IPS-11a (cell line): Measurements from ENCODE around the gene LRP2.

Source experiments
- H3K4me3 ChIP-seq: one replicate; pipeline ENCODE4 v1.5.1; 2013; ENCODE audit warnings: low read depth, low read length, control low read depth

The LRP2 gene

DNA sequence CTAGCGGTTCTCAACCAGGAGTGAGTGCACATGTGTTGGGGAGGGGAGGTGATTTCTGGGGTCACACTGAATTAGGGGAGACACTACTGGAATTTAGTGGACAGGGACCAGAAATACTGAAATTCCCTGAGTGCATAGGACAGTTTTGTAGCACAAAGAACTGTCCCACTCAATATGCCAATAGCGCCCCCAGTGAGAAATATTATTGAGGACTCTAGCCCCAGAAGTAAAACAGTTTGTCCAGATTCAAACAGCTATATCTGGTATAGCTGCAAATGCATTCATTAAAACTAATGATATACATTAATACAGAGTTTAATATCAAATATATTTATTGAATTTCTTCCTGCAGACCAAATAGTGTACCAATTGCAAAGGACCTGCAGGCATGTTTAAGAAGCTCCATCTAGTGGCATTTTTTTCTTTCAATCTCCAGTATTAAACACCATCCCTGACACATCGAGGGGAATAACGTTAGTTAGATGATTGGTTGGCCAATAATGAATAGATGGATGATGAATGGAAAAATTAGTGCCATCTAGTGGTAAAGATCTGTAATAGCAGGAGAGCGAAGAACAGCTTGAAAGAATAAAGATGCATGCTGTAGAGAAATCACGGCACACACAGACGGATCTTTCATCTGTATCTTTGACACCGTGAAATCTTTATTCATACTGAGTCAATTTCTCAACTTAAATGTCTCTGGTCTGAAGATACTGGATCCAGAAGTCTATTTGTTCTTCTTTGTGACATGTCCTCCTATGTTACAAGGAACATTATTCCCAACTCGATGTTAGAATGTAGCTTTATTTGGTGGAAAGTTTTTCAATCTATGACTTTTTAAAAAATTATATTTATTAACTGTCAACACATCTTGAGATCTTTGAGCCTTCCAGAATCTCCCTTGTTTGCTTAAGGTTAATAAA, 230.5 kb downstream of the LRP2 start:
- H3K4me3 ChIP-seq = no peak overlapping the region

DNA sequence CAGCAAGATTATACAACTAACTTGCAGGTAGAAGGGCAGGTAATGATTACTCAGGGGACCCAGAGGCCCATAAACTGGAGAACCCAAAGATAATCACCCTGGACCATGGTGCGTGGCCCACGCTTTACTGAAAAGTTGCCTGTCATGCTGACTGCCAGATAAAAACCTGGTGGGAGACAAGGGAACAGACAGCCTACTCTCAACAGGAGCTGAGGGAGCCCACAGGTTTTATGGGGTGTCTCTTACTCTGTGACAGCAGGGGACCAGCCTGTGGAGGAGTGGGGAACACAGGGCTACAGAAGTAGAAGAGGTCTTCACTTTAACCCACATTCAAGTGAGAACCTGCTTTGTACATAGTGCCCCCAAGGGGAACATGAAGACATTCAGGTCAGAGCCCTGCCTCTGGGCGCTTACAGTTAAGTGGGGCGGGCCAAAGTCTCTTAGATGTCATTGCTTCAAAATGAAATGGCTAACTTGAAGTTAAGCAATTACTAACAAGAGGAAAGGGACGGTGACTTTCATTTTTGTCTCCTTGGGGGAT, 232.6 kb downstream of the LRP2 start:
- H3K4me3 ChIP-seq = no peak overlapping the region

DNA sequence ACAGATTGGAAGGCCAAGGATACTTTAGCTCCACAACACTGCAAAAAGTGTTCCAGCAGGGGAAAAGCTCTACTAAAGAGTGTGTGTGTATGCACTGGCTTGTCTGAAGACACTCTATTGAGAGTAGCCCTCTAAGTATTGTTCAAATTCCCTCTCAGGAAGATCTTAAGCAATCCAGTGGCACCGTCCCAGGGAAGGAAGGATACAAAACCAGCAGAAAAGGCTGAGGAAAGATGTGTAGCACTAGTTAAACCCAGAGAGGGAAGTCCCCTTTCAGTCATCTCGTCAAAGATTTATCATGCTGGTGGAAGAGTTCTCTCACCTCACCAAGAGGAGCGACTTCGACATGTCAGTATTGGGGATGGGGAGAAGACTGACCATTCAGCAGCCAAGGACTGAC, 242.5 kb downstream of the LRP2 start:
- H3K4me3 ChIP-seq = no peak overlapping the region

DNA sequence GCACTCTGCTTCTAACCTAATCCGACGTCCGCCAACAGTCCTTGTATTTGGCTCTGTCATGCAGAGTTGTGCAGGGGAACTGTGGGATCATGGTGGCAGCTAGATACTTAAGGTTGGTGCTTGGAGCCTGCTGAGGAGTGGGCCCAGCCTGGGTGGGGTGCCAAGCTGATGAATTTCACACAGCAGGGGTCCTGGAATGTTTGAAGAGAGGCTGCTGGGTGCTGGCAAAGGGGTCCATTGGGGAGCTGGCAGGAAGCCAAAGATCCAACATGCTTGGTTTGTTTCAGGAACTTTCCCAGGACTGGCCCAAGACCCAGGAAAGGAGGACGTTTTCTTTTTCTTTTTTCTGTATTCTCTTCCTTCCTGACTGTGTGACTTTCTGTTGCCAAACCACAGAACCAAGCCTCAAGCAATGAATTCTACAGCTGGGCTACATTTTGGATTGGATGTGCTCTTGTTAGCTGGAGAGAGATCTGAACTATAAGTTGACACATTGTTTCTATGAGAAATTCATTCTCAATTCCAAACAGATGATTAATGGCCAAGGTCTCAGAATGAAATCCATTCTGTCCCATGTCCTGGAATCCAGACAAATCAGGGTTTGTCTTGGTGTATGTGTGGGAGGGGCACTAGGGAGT, 243.1 kb downstream of the LRP2 start:
- H3K4me3 ChIP-seq = no peak overlapping the region

DNA sequence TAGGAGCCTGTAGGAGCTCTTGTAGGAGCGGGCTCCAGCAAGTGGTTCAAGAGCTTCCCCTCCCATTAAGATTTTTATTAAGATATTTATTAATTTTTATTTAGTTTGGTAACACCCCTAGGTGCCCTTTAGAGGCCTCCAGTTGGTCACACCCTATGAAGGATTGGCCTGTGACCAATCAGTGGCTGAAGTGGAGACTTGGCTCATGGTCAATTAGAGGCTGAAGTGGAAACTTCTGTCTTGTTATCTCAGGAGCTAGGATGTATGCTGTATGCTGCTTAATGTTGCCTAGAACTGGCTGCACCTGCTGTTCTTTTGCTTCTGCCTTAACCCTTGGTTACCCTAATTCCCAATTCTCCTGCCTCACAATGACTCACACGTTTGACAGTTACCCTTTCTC, 244.3 kb downstream of the LRP2 start:
- no peak overlapping the region for H3K4me3 ChIP-seq

DNA sequence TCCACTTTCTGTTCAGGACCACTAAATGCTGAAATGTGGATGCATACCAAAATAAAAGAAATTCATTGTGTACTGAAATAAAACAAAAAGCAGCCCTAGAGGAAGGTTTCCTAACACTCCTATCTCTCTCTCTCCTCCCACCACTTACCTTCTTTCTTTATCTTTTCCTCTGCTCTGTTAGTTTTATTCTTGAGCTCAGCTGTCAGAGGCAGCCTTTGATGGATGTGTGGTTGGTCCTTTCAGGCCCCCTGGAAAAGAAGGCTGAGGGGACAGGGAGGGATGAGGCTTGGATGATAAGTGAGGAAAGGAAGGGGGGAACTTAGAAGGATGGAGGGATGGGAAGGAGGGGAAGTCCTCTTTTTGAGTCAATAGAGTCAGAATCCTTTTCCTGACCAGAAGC, 245.3 kb downstream of the LRP2 start:
- H3K4me3 ChIP-seq = no peak overlapping the region

DNA sequence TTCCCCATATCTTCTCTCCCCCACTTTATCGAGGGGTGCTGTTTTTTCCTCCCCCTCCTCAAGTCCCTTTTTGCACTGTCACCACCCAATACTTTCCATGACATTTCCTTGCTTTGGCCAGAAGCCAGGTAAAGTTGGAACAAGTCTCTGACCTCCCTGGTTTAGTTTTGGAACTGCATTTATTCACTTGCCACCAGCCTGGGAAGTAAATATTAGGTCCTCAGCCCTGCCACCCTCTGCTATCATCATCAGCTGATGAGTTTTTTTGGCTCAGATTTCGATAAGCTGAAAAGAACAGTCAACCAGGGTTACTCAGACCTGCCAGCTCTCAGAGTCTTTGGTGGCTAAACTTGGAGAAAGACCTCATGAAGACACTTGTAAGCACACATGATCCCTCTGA, 246.0 kb downstream of the LRP2 start:
- no peak overlapping the region for H3K4me3 ChIP-seq

DNA sequence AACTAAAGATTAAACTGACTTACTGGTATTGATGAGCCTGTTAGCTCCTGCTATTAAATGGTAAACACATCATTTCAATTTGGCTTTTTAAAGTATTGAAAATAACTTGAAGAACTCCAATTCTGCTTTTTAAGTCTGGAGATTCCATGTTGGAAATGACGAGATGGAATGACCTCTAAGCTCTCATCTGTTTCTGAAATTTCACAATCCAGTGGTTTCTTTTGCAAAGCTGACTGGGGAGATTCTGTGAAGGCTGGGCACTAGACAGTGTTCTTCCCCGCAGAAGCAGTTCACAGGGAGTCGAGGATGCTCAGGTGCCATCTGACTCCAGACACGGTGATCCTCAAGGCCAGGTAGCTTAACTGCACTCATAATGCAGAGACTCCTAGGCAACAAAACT, 248.3 kb downstream of the LRP2 start:
- H3K4me3 ChIP-seq = no peak overlapping the region

DNA sequence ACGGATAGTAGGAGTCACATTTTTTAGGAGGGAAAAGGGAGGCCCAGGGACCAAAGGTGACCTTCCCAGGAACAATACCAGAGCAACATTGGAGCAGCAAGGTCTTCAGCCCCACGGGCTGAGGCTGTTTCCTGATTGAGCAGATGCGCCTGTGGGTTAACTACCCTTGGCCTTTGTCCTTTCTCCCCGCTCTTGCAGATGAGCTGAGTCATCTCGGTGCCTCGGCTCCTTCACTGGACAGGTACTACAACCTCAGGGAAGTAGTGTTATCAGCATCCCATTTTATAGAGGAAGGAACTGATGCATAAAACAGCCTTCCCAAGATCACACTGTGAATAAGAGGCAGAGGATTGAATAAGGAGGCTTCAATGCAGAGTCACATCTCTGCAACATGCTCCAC, 249.5 kb downstream of the LRP2 start:
- no peak overlapping the region for H3K4me3 ChIP-seq

DNA sequence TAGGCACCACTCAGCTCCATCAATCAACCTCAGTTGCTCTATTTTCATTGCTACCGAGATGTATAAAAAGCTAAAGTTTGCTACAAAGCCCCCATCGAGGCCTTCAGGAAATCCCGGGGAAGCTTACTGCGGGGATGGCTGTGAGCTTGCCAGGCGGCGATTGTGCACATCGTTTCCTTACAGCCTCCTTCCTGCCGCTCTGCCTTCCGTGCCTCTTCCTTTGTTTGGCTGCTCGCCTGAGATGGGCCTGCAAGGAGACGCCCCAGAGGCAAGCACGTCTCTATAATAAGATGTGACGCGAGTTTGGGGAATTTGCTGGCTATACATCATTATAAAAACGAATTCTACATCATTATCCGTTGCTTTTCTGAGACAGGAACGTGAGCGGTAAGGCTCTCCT, 251.4 kb downstream of the LRP2 start:
- no peak overlapping the region for H3K4me3 ChIP-seq

DNA sequence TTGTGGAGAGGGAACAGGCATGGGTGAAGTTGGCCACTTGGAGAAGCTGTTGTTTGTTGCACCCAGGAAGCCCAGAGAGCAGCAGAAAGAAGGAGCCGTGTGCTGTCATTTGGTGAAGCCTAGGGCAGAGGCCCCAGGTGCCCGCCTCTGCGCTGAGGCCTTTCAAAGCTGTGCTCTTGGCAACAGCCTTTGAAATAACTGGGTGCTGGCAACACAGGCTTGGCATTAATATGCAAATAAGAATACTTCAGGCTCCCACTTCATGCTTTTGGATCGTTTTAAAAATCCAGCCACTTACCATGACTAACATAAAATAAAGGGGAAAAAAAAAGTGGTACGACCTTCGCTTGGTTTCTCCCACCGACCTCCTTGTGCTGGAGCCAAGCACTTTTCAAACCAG, 251.9 kb downstream of the LRP2 start:
- no peak overlapping the region for H3K4me3 ChIP-seq

DNA sequence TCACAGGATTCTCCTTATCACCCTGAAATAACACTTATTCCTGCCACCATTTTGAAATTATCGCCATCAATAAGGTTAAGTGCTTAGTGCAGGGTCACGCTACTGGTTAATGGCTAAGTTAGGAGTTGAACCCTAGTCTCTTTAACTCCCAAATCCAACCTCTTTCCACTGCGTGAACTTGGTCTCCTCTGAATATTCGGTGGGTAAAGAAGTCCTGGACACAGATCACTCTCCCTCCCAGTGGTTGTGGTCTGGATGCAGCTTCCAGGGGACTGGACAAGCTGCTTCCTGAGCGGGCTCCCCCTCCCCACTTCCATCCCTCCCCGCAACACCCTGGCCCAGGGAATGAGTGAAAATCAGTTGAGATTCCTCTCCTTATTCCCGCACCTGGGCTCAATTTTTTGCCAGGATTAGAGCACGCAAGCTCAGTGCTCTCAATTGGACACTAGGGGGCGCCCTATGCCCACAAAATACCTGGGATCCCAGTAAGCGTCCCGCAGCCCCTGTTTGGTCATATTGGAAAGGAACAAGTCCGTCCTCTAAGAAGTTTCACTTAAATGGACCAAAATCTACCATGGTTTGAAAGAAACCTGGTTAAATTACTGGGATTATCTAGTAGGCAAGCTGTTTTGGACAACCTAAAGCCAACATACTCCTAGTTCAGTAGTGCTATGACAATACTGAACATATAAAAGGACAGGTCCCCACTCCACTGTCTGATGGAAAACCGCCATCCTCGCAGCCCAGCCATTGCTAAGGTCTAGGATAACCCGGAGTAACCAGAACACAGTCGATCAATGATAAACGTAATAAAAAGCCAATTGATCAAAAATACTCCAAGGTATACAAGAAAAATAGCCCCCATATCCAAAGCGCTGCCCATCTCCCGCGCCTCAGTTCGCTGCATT, 252.6 kb downstream of the LRP2 start:
- no peak overlapping the region for H3K4me3 ChIP-seq

DNA sequence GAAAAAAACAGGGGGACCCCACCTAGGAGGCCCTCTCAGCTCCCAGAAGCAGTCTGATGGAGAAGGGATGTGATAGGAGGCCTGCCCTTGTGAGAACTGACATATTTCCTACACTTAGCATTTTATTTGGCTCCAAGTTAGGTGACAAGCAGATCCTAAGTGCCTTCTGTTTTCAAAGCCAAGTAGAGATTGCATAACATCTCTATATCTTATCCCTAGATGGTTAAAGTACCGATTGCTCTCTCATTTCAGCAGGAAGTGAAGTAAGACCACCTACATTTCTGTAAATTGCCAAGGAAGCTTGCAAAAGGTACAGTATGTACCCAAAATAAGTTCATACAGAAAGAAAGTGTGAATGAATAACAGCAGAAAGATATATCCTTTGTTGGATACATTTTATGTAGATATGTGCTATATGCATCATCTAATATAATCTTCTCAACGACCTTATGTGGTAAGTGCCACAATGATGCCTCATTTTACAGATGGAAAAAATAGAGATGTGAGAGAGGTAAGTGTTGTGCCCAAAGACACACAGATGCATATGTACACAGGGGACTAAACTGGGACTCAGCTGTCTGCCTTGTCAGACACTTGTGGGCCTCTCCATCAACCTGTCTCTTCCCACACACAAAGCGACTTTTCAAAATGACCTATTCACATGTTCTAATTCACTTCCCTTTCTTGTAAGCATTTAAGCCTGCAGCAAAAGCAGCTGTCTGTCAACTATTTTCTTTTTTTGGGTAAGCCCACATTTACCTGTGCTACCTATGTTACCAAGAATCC, 254.0 kb downstream of the LRP2 start:
- no peak overlapping the region for H3K4me3 ChIP-seq

DNA sequence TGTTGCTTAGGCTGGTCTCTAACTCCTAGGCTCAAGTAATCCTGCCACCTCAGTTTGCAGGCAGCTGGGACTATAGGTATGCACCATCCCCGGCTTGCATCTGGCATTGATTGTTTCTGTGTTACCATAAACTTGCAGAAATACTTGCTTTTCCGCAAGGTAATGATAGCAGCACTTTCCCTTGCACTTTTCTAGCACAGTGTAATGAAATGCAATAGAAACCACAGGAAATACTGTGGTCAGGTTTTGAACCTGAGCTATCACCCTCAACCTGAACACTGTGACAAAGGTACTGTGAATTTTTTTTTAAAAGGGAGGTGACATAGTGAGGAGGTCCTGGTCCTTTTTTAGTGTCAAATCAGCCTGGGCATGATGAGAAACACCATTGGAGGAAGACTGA, 254.7 kb downstream of the LRP2 start:
- no peak overlapping the region for H3K4me3 ChIP-seq

DNA sequence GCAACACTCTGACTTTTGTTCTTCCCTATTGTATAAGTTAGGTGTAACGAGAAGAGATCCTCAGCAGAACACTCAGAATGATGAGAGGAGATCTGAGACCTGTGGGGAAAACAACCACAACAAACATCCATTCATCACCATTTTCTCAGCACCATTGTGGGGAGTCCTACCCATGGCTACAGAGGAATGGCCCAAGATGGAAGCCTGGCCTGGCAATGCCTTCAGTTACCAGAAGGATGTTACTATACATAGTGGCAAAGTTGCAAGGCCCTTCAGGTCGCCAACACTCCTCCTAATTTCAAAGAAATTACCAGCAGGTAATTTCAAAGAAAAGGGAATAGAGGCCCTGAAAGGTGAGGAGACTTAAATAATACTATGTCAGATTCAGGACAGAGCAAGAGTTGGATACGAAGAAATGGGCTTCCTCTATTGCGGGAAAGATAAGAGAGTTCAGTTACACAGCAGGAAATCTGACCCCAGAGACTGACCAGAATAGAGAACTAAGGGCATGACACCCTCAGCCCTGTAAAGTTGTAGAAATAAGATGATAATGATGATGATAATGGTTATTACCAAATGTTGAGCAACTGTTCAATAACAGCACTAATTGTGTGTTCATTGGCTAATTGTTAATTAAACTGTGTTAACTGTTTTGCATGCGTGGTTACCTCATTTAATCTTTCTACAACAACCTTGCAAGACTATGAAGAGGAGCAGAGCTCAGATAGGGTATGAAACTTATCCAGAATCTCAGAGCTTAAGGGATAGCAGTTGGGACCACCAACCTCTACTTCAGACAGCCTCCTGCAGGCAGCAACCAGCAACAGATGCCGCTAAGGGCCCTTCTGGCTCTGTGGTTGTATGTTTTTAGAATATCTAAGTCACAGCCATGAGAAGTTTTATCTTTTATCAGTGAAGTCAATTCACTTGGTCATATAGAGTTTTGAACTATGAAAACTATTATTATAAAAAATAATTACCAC, 255.5 kb downstream of the LRP2 start:
- no peak overlapping the region for H3K4me3 ChIP-seq

DNA sequence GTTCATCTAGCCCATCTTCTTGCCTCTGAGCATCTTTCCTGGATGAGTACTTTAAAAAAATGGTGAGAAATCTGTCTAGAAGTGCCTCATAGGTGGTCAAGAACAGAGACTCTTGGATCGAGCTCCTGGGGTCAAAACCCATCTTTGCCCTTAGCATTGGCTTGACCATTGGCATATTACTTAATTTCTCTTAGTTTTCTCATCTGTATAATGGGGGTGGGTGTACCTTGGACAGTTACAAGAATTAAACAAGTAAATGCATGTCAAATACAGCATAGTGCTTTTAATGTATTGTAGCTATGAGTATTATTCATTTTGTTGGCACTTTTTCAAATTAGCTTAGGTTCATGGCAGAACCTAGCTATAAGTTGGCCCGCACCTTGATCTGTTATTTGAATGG, 256.2 kb downstream of the LRP2 start:
- no peak overlapping the region for H3K4me3 ChIP-seq

DNA sequence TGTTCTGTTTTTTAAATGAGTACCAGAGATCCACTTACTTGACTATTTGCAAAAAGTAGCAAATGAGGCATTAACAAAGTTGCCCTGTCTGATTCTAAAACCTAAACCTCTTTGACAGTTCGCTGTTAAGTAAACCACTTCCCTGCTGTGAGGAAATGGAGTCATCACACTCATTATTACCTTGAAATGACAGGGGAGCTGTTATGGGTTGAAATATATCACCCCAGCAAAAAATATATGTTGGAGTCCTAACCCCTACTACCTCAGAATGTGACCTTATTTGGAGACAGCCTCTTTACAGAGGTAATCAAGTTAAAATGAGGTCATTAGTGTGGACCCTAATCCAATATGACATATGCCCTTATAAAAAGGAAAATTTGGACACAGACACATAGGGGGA, 256.9 kb downstream of the LRP2 start:
- H3K4me3 ChIP-seq = no peak overlapping the region

DNA sequence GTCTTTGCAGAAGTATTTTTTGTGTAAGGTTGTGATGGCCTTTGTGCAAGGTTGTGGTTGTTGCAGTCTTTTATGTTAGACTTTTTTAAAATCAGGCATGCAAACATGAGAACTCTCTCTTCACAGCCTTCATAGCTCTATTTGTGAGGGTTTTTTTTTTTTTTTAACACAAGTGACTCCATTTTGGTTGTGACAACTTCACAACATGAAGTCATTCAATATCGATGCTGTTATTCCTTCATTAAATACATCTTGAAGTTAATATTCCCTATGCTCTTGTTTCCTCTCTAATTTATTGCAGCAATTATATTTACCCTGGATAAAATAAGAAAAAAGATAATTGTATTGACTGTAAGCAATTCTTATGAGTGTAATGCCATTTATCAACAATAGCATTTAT, 257.5 kb downstream of the LRP2 start:
- no peak overlapping the region for H3K4me3 ChIP-seq

DNA sequence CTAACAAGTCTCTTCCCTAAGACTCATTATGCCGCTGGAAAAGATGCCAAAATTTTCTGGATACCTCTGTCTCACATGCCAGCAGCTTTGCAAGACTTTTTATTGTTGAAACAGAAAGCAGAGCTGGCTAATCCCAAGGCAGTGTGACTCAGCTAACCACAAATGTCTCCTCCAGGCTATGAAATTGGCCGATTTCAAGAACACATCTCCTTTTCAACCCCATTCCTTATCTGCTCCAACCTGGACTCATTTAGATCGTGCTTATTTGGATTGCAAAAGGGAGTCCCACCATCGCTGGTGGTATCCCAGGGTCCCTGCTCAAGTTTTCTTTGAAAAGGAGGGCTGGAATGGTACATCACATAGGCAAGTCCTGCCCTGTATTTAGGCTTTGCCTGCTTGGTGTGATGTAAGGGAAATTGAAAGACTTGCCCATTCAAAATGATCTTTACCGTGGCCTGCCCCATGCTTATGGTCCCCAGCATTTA, 266.7 kb downstream of the LRP2 start:
- no peak overlapping the region for H3K4me3 ChIP-seq
